AG20443 (cell line): ENCODE data around the gene VAV2.
A peak's percentile ranks its signal among the peaks of the same experiment; 100 is the strongest.

Experiments used
- DNase-seq: peaks from one replicate; pipeline ENCODE4 v3.0.0; 2012; ENCODE audit warnings: low spot score, mixed read lengths

Gene VAV2

GRCh38 chr9:133874659-133875058 lies 117.5 kb downstream of the VAV2 start:
- DNase-seq = no peak

GRCh38 chr9:133874060-133874657 lies 118.0 kb downstream of the VAV2 start:
- peak; percentile 62 for DNase-seq

DNA sequence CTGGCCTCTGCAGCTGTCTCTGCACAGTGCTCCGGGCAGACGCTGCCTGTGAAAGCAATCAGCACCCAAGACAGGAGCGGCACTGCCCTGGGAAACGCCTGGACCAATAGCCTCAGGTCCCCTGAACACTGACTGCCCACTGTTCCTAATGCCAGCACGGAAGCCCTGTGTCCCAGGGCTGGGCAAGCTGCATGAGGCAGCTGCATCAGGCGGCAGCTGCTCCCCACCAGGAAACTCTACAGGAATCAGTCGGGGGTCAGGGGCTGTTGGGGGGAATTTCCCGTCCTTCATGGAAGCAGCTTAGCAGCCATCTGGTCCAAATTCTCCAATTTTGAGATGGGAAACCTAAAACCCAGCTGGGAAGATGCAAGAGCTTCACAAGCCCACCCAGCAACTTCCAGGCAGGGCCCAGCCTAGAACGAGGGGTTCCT lies 118.6 kb downstream of the VAV2 start:
- DNase-seq = no peak

- DNase-seq = no peak
These were observed 119.1 kb downstream of the VAV2 start for GRCh38 chr9:133873009-133873408.

DNA sequence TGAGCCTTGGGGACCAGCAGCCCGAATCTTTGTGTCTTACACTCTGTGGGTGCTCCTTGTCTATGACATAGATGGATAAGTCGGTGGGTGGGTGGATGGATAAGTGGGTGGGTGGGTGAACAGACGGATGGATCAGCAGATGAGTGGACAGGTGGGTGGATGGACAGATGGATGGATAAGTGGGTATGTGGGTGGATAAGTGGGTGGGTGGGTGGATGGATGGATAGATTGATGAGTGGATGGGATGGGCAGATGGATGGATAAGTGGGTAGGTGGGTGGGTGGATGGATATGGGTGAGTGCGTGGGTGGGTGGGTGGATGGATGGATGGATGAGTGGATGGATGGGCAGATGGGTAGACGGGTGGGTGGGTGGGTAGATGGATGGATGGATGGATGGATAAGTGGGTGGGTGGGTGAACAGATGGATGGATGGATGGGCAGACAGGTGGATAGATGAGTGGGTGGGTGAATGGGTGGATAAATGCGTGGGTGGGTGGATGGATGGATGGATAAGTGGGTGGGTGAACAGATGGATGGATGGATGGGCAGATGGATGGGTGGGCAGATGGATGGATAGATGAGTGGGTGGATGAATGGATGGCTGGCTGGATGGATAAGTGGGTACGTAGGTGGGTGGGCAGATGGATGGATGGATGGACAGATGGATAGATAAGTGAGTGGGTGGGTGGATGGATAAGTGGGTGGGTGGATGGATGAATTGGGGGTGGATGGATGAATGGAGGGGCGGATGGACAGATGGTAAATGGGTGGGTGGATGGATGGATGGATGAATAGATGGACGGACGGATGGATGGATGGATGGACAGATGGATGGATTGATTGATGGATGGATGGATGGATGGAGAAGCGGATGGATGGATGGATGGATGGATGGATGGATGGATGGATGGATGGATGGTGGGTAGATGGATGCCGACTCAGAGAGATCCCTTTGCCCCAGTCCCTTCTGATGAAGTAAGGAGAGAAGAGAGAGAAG lies 121.2 kb downstream of the VAV2 start:
- DNase-seq = no peak

DNA sequence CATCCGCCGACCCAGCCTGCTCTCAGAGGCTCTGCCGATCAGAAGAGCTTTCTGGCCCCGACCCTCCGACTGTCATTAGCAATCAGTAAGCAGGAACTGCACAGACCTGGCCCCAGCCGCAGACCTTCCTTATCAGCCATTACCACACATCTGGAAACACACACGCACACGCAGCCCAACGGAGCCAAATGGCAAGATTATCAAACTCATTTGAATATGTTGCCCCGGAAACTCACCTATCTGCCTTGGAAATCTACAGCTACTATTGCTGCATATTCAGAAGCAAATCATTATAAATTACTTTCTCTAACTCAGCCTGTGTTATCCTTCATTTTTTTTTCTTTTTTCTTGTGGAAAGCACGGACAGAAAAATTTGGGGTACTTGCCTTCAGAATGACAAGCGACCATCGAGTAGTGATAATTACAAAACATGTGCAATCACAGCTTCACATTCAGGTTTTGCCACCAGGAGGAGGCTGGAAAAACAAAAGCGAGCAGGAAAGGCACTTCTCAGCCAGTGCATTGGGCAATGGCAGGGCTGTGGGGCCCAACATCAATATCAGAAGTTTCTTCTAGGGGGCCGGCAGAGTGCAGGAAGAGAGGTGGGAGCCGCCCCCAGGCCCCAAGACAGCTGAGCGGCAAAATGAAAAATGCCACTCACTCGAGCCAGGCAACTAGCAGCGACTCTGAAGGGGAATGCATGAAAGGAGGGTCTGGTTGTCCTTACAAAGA lies 122.3 kb downstream of the VAV2 start:
- DNase-seq = no peak

DNA sequence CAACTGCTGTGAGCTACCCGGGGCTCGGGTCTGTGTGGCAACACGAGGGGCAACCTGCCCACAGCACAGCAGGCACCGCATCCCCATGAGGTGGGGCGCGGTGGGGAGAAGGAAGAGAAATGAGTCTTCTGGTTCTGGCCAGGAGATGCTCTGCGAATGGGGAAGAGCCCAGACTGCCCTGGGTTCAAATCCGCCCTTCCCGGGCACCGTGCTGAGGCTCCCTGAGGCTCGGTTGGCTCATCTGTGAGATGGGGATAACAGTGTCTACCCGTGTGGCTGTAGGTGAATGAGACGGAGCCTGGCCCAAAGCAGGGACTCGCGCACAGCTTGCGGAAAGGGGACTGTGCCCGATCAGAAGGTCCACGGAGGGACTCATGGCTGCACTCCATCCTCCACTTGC lies 123.9 kb downstream of the VAV2 start:
- no peak for DNase-seq

GRCh38 chr9:133866946-133867345 lies 125.2 kb downstream of the VAV2 start:
- no peak for DNase-seq

DNA sequence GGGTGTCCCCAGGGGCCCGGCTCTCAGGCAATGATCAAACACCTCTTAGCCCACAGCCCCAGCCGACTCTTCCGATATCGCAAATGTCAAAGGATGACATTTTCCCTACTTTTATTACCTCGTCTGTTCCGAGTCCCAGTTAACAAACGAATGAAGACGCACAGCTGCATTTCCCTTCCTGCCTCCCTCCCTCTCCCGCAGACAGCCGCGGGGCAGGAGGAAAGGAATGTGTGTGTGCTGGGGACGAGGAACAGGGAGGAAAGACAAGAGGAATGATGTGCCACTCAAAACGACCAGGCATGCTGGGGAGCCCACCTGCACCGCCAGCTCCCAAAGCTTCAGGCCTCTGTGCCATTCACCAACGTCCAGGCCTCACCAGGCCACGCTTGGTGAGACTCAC lies 128.1 kb downstream of the VAV2 start:
- DNase-seq = no peak

DNA sequence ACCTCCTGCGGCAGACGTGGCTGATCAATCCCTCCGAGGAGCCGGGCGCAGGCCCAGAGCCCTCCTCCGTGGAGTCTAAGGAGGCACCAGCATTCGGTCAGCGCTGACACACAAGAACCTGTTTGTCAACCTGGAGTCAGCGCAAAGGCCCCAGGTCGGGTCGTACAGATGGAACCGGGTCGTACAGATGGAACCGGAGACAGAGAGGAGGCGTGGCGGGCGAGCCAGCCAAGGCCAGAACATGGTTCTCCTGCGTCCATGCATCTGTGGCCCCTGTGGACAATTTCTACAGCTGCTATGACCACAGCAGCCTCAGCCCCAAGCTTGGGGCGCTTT lies 128.9 kb downstream of the VAV2 start:
- DNase-seq = no peak

- no peak for DNase-seq
These were observed 129.4 kb downstream of the VAV2 start for GRCh38 chr9:133862585-133863256.

- no peak for DNase-seq
These were observed 130.4 kb downstream of the VAV2 start for GRCh38 chr9:133861692-133862091.

DNA sequence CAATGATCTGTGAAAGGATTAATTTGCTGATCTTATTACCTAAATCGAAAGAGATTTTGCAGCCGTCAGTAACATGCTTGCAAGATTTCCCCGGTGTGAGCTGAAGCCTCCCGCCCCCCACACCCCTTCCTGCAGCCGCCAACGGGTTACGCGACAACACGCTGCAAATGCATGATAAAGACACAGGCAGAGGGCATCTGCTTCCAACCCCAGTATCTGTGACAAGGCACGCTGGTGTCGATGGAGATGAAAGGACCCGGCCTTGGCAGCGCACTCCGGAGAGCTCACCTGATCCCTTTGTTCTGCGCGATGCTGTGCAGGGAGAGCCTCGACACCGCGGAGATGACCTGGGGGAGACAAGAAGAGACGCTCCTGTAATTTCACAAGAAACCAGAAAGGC lies 131.0 kb downstream of the VAV2 start:
- DNase-seq = no peak

DNA sequence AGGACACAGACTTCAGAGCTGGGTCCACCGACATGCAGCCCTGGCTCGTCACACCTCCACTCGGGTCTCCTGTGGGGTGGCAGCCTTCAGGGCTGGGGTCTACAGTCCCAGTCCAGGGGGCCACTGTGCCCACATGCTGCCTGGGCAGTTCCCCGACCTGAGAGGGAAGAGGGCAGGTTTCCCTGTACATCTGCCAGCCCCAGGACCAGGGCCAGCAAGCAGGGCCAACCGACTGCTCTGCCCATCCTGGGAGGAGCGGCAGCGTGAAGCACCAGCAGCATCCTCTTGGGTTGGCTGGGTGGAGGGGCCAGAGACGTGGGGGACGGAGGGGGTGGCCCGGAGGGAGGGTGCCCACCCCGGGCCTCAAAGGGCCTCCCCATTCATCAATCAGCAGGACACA lies 133.4 kb downstream of the VAV2 start:
- no peak for DNase-seq

GRCh38 chr9:133857639-133858038 lies 134.5 kb downstream of the VAV2 start:
- DNase-seq = no peak

- DNase-seq = no peak
These were observed 135.3 kb downstream of the VAV2 start for GRCh38 chr9:133856798-133857197.

- no peak for DNase-seq
These were observed 136.2 kb downstream of the VAV2 start for GRCh38 chr9:133855802-133856521.

- no peak for DNase-seq
These were observed 136.8 kb downstream of the VAV2 start for GRCh38 chr9:133855371-133855770.

DNA sequence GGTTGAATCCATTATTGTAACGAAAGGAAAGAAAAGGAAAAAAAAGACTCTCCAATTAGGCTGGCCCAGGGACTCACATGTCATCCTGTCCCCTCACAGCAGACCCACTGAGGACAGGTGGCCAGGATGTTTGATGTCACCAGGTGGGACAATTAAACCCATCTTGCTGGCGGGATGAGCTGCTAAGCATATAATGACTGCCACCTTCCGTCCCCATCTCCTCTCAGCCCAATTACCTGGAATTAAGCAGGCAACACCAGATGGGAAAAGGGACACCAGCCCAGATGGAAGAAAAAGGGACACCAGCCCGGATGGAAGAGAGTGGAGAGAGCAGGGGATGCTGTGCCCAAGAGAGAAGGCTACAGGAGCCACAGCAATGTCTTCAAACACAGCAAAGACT lies 137.4 kb downstream of the VAV2 start:
- DNase-seq = no peak

GRCh38 chr9:133854048-133854447 lies 138.1 kb downstream of the VAV2 start:
- no peak for DNase-seq

GRCh38 chr9:133853331-133853730 lies 138.8 kb downstream of the VAV2 start:
- DNase-seq = no peak

DNA sequence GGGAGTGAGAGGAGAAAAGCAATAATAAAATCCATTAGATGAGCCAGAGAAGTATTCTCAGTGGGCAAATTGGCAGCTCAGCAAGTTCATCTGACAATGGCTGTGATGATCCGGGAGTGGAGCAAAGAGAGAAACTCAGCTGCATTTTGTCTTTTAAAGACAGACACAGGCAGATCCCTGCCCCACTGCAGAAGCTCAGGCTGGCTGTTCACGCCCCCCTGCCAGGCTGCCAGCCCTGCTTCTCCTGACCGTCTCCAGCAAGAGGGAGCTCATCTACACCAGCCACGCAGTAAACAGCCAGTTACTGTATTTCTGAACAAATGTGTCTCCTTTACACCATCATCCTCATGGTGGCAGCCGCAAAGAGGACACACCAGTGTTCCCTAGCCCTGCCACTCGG lies 139.7 kb downstream of the VAV2 start:
- DNase-seq = no peak
